ENCODE measurements around the gene BLOC1S3. TPM values are rescaled to one million over a fixed set of nuclear protein-coding genes. Genes with fewer than 3 reads are reported as not detected.
"Not testable (repeated sequence)": the region's sequence is repeated elsewhere in the genome, so short reads cannot be mapped to it uniquely, and the experiment has no call there.

The BLOC1S3 gene
- total RNA-seq, 1 donor from 2014 or later = 6.0 TPM

DNA sequence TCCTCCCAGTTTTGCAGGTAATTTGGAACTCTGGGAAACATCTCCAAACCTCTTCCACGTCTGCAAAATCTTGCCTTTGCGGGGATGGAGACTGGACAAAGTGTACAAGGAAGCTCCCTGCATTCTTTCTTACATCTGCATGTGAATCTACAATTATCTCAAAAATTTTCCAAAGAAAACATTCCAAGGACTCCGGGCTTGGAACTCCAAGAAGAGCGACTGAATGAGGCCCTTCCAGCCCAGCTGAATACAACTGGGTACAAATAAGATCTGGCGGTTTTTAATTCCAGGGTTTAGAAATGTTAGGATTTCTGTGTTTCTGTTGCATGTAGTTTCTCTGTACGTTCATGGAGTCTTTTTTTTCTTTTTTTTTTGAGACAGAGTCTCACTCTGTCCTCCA lies 38.1 kb downstream of the BLOC1S3 start:
- intact Hi-C loops (cut with micrococcal nuclease) = no loop called here
- ATAC-seq (no peak), DNase-seq (no peak)

DNA sequence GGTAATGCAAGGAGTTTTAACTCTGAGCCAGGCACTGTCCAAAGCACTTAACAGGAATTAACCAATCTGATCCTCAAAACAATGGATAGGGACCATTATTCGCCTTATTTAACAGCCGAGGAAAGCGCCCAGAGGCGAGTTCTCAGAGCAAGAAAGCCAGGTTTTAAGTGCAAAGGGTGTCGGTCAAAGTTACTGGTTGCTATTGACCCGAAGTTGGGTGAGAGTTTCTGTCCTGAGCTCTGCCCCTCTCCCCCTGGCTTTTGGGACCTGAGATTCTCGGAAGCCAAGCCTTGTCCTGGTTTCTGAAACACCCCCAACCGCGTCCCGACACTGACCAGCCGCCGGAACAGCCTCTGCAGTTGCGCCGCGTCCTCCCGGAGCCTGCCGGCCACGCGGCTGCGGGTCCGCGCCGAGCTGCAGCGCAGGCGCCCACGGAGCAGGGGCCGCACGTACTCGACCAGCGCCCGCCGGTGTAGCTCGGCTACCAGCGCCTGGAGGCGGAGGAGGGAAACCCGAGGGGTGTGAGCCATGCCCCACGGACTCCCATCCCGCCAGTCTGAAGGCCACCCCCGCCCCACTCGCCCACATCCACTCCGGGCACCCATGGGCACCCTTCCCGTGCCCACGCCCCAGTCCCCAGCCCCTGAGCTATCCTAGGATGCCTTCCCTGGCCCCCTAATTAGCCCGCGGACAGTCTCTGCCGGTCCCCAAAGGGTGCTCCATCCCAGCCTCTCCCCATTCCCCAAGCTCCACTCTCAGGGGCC lies 38.8 kb downstream of the BLOC1S3 start:
- no peak for ATAC-seq
- no peak for DNase-seq
- intact Hi-C loops (cut with micrococcal nuclease) = no loop called here

DNA sequence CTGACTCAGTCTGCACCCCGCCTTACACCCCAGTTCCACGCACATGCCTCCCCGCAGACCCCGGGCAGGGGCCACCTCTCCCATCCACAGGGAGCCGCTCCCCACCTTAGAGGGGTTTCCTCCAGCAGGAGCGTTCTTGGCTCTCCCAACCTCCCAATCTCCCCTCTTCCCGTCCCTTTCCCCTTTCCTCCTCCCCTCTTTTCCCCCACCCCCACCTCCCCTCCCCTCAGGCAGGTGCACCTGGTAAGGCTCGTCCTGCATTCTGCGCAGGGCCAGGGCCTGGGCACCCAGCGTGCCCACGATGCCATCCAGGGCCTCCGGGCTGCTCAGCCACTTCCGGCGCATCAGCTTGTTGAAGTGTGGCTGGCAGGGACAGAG lies 39.4 kb downstream of the BLOC1S3 start:
- intact Hi-C loops (cut with micrococcal nuclease) = no loop called here
- ATAC-seq (no peak), DNase-seq (no peak)

DNA sequence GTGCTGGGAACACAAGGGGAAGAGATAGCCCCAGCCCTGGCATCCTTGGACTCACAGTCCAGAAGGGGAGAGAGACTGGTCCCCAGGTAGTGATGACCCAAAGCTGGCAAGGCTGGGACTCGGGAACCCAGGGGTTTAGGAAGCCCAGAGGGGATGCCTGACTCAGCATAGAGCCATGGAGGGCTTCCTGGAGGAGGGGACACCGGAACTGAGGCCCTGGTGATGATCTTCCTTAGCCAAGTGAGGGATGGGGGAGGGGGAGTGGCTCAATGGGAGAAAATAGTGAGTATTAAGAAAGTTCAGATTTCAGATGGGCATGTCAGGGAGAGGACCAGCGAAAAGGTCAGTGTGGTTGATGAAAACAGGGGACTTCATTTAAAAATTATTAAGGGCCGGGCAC lies 39.8 kb downstream of the BLOC1S3 start:
- no peak for DNase-seq
- intact Hi-C loops (cut with micrococcal nuclease) = no loop called here
- no peak for ATAC-seq

DNA sequence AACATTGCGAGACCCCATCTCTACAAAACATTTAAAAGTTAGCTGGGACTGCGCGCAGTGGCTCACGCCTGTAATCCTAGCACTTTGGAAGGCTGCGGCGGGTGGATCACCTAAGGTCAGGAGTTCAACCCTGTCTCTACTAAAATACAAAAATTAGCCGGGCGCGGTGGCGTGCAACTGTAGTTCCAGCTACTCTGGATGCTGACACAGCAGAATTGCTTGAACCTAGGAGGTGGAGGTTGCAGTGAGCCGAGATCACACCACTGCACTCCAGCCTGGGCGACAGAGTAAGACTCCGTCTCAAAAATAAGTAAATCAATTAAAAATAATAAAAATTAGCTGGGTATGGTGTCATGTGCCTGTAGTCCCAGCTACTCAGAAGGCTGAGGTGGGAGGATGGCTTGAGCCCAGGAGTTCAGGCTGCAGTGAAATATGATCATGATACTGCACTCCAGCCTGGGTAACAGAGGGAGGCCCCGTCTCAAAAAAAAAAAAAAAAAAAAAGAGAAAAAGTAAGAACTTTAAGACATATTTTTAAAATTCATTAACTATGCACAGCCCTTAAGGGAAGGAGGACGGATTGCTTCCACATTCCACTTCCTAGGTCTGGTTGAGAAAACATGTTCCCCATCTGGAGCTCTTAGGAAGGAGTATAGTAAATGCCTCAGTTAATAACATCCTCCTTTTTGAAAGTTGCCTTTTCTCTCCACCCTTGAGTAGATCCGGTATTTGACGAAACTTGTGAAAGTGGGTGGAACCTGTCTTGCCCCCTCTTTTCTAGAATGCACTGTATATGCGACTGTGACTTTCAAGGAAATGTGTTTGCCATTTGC lies 40.5 kb downstream of the BLOC1S3 start:
- intact Hi-C loops (cut with micrococcal nuclease) = no loop called here
- DNase-seq (no peak), ATAC-seq (no peak)

- no peak for DNase-seq
These were observed 44.1 kb downstream of the BLOC1S3 start for GRCh38 chr19:45222724-45223123.

GRCh38 chr19:45223879-45224278 lies 45.3 kb downstream of the BLOC1S3 start:
- ATAC-seq (no peak), DNase-seq (no peak)
- intact Hi-C loops (cut with micrococcal nuclease) = no loop called here

More at GRCh38 chr19:45222724-45223123, 44.1 kb downstream of the BLOC1S3 start:
- ATAC-seq = no peak
- intact Hi-C loops (cut with micrococcal nuclease) = no loop called here

DNA sequence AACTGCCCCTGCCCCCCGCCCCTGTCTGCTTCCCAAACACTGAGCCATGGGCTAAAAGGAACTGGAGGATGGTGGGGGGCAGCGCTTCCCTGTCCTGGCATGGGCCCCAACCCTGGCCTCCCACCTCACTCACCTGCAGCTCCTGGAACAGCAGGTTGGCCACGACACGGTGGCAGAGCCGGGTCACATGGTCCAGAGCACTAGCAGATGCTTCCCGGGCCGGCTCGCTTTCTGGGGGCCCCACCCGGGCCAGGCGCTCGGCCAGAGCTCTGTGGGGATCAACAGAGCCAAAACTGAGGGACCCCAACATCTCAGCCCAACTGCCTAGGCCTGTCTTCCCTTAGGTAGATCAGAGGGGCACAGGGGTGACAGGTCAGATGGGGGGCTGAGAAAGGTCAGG lies 46.1 kb downstream of the BLOC1S3 start:
- ATAC-seq (no peak), DNase-seq (no peak)
- intact Hi-C loops (cut with micrococcal nuclease) = no loop called here

- ATAC-seq; DNase-seq; intact Hi-C loops (cut with micrococcal nuclease): not testable (repeated sequence)
These were observed 50.5 kb downstream of the BLOC1S3 start for GRCh38 chr19:45229056-45229455.

Other genes starting within 250 kb of the BLOC1S3 start
- gene APOC4, start 236.5 kb upstream of the BLOC1S3 start, total RNA-seq = not detected
- not detected for gene APOC2, start 232.7 kb upstream of the BLOC1S3 start, total RNA-seq
- 97.6 TPM for gene CLPTM1, start 223.4 kb upstream of the BLOC1S3 start, total RNA-seq
- 3.5 TPM for gene RELB, start 177.3 kb upstream of the BLOC1S3 start, total RNA-seq
- gene CLASRP, start 139.7 kb upstream of the BLOC1S3 start, total RNA-seq = 33.9 TPM
- 0.20 TPM for gene ZNF296, start 102.3 kb upstream of the BLOC1S3 start, total RNA-seq
- 14.4 TPM for gene GEMIN7, start 99.5 kb upstream of the BLOC1S3 start, total RNA-seq
- 16.0 TPM for gene PPP1R37, start 85.6 kb upstream of the BLOC1S3 start, total RNA-seq
- gene NKPD1, start 17.8 kb upstream of the BLOC1S3 start, total RNA-seq = 0.07 TPM
- gene TRAPPC6A, start 547 bp upstream of the BLOC1S3 start, total RNA-seq = 13.7 TPM
- 0.94 TPM for gene EXOC3L2, start 66.6 kb downstream of the BLOC1S3 start, total RNA-seq
- 26.2 TPM for gene MARK4, start 72.5 kb downstream of the BLOC1S3 start, total RNA-seq
- gene CKM, start 144.1 kb downstream of the BLOC1S3 start, total RNA-seq = 6,589 TPM
- gene KLC3, start 162.0 kb downstream of the BLOC1S3 start, total RNA-seq = not detected
- 9.9 TPM for gene ERCC2, start 191.8 kb downstream of the BLOC1S3 start, total RNA-seq
- 222 TPM for gene PPP1R13L, start 226.3 kb downstream of the BLOC1S3 start, total RNA-seq
- gene POLR1G, start 227.9 kb downstream of the BLOC1S3 start, total RNA-seq = 7.0 TPM
- gene ERCC1, start 245.1 kb downstream of the BLOC1S3 start, total RNA-seq = 150 TPM